PC-3 (cell line): ENCODE results near the gene CASTOR1.

Source experiments
- EZH2 ChIP-seq: fragments of 300-600 bp; sonication (generic); IDR thresholded peaks from one replicate; pipeline ENCODE4 v1.6.1; 2017; ENCODE audit warnings: antibody characterized with exemption, mild to moderate bottlenecking, low read length; ENCODE audit not compliant: unreplicated experiment
- TF ChIP-seq, protein P1 (sequence below): fragments of 300-600 bp; sonication (generic); conservative IDR thresholded peaks from 2 replicates; pipeline ENCODE4 v1.5.1; 2017; ENCODE audit warnings: antibody characterized with exemption, low read depth, mild to moderate bottlenecking, low read length

DNA sequence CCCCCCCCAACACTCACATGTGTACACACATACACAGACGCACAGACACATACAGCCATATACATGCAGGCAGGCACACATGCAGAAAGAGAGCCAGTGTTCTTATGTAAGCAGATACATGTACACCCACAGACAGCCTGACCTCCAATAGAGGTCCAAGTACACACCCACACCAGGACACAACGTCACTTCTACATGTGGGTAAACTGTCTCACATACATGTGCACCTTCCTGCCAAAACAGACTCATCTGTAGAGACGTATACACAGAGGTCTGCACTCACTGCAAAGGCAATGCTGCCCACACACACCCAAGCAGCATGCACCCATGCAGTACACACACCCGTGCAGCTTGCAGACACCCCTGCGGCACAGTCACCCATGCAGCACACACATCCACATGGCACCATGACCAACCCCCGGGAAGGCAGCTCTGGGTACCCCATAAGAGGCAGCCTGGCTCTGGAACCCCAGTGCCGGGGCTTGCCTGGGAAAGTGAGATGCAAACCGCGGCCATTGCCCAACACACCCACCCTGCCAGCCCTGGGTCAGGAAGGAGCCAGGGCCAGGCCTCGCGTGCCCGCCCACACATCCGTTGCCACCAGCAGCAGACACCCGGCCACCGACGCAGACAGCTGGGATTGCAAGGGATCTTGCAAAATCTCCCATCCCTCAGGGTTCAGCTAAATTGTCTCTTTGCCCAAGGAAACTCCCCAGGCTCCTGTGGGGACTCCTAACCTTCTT is 10.1 kb downstream of the CASTOR1 start:
- TF ChIP-seq, protein P1, sequence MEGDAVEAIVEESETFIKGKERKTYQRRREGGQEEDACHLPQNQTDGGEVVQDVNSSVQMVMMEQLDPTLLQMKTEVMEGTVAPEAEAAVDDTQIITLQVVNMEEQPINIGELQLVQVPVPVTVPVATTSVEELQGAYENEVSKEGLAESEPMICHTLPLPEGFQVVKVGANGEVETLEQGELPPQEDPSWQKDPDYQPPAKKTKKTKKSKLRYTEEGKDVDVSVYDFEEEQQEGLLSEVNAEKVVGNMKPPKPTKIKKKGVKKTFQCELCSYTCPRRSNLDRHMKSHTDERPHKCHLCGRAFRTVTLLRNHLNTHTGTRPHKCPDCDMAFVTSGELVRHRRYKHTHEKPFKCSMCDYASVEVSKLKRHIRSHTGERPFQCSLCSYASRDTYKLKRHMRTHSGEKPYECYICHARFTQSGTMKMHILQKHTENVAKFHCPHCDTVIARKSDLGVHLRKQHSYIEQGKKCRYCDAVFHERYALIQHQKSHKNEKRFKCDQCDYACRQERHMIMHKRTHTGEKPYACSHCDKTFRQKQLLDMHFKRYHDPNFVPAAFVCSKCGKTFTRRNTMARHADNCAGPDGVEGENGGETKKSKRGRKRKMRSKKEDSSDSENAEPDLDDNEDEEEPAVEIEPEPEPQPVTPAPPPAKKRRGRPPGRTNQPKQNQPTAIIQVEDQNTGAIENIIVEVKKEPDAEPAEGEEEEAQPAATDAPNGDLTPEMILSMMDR, result no peak
- TF ChIP-seq EZH2, result no peak
